Measurements from ENCODE around the gene CHCHD6.

The CHCHD6 gene

DNA sequence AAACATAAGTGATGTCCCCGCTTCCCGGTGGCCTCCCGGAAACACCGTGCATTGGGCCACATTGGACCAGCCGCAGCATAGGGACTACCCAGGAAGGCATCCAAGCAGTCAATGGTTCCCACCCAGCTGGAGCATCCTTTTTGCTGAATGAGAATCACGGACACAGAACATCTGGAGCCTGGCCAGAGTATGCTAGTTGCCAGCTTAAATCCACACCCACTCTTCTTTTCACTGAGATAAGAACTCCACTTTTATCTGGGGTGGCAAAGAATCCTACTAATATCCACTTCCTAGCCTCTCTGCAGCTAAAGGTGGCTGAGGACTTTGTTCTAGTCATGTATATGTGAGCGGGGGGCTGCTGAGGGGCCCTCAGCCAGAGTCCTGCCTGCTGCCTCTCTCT is 183.6 kb downstream of the CHCHD6 start:
- H3K9ac ChIP-seq (ENCODE audit: low read length), result no peak overlapping the region
- no peak overlapping the region for H3K4me2 ChIP-seq (ENCODE audit: low read depth, low read length, poor library complexity, severe bottlenecking)
- H3F3A ChIP-seq (ENCODE audit: insufficient read depth), result no peaks in the 10 kb centered on the region
- H3K36me3 ChIP-seq (ENCODE audit: low read length), result no peaks in the 10 kb centered on the region
- no peaks in the 10 kb centered on the region for H3K9me3 ChIP-seq (ENCODE audit: insufficient read depth, low read length)
- no peaks in the 10 kb centered on the region for H3K79me2 ChIP-seq (ENCODE audit: insufficient read depth, low read length)
- H4K20me1 ChIP-seq (ENCODE audit: low read depth, low read length), result no peaks in the 10 kb centered on the region
- no peaks in the 10 kb centered on the region for H3K27me3 ChIP-seq (ENCODE audit: low read length)
- no peak overlapping the region for H3K27ac ChIP-seq (ENCODE audit: low read depth, low read length)
- H3K4me3 ChIP-seq (ENCODE audit: insufficient read depth, low read length, poor library complexity, severe bottlenecking), result no peak overlapping the region
- H3K9me2 ChIP-seq (replicated peaks; ENCODE audit: insufficient read depth, low read length), result no peaks in the 10 kb centered on the region
- TF ChIP-seq, protein P1, sequence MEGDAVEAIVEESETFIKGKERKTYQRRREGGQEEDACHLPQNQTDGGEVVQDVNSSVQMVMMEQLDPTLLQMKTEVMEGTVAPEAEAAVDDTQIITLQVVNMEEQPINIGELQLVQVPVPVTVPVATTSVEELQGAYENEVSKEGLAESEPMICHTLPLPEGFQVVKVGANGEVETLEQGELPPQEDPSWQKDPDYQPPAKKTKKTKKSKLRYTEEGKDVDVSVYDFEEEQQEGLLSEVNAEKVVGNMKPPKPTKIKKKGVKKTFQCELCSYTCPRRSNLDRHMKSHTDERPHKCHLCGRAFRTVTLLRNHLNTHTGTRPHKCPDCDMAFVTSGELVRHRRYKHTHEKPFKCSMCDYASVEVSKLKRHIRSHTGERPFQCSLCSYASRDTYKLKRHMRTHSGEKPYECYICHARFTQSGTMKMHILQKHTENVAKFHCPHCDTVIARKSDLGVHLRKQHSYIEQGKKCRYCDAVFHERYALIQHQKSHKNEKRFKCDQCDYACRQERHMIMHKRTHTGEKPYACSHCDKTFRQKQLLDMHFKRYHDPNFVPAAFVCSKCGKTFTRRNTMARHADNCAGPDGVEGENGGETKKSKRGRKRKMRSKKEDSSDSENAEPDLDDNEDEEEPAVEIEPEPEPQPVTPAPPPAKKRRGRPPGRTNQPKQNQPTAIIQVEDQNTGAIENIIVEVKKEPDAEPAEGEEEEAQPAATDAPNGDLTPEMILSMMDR (IDR thresholded peaks at IDR 0.05; ENCODE audit: insufficient read depth, low read length, poor library complexity, severe bottlenecking), result no peak
- no peak for TF ChIP-seq EZH2phosphoT487 (conservative IDR thresholded peaks at IDR 0.05; ENCODE audit: low read length)
- H2AFZ ChIP-seq (ENCODE audit: low read depth, low read length, severe bottlenecking), result no peak overlapping the region

DNA sequence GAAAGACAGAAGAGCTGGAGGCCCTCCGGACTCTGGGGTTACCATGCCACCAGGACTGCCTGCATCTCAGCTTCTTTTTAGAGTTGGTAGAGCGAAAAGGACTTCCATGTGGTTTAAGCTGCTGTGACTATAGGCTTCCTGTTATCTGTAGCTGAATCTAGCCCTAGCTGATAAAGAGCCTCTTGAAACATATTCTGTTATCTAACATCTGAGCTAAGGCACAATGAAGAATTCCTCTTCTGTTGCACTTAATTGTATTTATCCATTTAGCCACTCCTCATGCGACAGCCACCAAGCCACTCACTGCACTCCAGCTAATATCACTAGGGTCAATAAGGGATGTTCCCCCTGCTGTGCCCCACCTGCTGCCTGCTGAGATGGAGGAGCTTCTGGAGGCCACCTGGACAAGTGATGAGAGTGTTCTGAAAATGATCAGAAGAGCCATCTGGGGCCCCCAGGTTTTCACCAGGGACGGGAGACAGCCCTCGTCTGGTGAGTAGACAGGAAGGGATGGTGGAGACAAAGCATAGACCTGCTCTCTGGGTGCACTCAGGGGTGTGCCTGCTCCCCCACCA is 184.2 kb downstream of the CHCHD6 start:
- H4K20me1 ChIP-seq (ENCODE audit: low read depth, low read length), result no peaks in the 10 kb centered on the region
- H3K27me3 ChIP-seq (ENCODE audit: low read length), result no peaks in the 10 kb centered on the region
- no peak overlapping the region for H3K4me2 ChIP-seq (ENCODE audit: low read depth, low read length, poor library complexity, severe bottlenecking)
- H3K79me2 ChIP-seq (ENCODE audit: insufficient read depth, low read length), result no peaks in the 10 kb centered on the region
- no peak overlapping the region for H2AFZ ChIP-seq (ENCODE audit: low read depth, low read length, severe bottlenecking)
- H3K4me3 ChIP-seq (ENCODE audit: insufficient read depth, low read length, poor library complexity, severe bottlenecking), result no peak overlapping the region
- H3K27ac ChIP-seq (ENCODE audit: low read depth, low read length), result no peak overlapping the region
- H3F3A ChIP-seq (ENCODE audit: insufficient read depth), result no peaks in the 10 kb centered on the region
- H3K36me3 ChIP-seq (ENCODE audit: low read length), result no peaks in the 10 kb centered on the region
- no peaks in the 10 kb centered on the region for H3K9me3 ChIP-seq (ENCODE audit: insufficient read depth, low read length)
- H3K9ac ChIP-seq (ENCODE audit: low read length), result no peak overlapping the region
- no peaks in the 10 kb centered on the region for H3K9me2 ChIP-seq (replicated peaks; ENCODE audit: insufficient read depth, low read length)
- no peak for TF ChIP-seq EZH2phosphoT487 (conservative IDR thresholded peaks at IDR 0.05; ENCODE audit: low read length)
- TF ChIP-seq, protein P1 (IDR thresholded peaks at IDR 0.05; ENCODE audit: insufficient read depth, low read length, poor library complexity, severe bottlenecking), result no peak

DNA sequence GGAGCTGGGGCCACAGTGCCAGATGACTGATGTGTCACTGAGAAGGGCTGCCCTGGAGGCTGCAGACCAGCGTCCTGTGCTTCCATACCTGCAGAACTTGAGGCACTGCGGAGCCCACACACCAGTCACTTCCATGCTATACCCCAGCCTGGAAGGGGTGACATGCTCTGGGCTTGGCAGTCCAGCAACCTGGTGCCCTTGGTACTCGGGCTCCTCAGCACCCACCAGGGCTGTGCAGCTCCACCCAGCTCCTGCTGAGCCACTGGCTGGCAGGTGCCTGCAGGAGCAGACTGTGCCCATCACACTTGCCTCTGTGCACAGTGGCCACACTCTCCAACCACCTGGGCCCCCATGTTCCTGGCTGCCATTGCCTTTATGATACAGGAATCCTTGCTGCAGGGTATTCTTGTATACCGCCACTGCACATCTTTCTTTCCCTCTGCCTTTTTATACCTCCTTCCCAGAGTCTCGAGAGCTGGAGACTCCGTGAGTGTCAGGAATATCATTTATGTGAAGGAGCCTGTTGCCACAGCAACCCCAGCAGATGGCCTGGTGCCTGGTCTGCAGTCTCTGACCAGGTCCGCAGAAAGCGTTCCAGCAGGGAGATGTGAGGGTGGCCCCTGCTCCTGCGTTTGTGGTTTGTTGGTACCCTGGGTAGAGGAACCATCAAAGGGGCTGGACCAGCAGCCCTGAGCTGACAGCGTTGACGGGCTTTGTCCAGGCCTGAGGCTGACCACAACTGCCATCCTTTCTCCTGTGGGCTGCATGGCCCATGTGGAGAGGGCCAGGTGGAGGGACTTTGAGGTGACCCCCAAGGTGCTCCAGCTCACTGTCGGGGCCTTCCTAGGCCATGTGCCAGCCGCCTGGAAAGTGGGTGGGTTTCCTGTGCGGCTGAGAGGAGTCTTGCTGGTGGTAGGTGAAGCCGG is 185.5 kb downstream of the CHCHD6 start:
- Histone ChIP-seq H3K27me3 (ENCODE audit: low read length) (no peaks in the 10 kb centered on the region), H3K4me3 (ENCODE audit: insufficient read depth, low read length, poor library complexity, severe bottlenecking) (no peak overlapping the region), H3K9ac (ENCODE audit: low read length) (no peak overlapping the region), H3K9me3 (ENCODE audit: insufficient read depth, low read length) (no peaks in the 10 kb centered on the region), H3K79me2 (ENCODE audit: insufficient read depth, low read length) (no peaks in the 10 kb centered on the region), H2AFZ (ENCODE audit: low read depth, low read length, severe bottlenecking) (no peak overlapping the region), H3K9me2 (replicated peaks; ENCODE audit: insufficient read depth, low read length) (no peaks in the 10 kb centered on the region), H3K36me3 (ENCODE audit: low read length) (no peaks in the 10 kb centered on the region), H3K4me2 (ENCODE audit: low read depth, low read length, poor library complexity, severe bottlenecking) (no peak overlapping the region), H4K20me1 (ENCODE audit: low read depth, low read length) (no peaks in the 10 kb centered on the region), H3K27ac (ENCODE audit: low read depth, low read length) (no peak overlapping the region), H3F3A (ENCODE audit: insufficient read depth) (no peaks in the 10 kb centered on the region)
- TF ChIP-seq EZH2phosphoT487 (conservative IDR thresholded peaks at IDR 0.05; ENCODE audit: low read length), result no peak
- TF ChIP-seq, protein P1 (IDR thresholded peaks at IDR 0.05; ENCODE audit: insufficient read depth, low read length, poor library complexity, severe bottlenecking), result no peak
